Activated CD8-positive, alpha-beta memory T cell treated with anti-CD3 and anti-CD28 coated beads, Interleukin-2, amount 10 ng/mL, durations not matched to agents 7 days and 5 days (primary cell): Measurements from ENCODE around the gene ELOVL7. TPM values are rescaled to one million over a fixed set of nuclear protein-coding genes. Genes with fewer than 3 reads are reported as not detected.
"Not testable (repeated sequence)": the region's sequence is repeated elsewhere in the genome, so short reads cannot be mapped to it uniquely, and the experiment has no call there.

Source experiments
- ATAC-seq: fragments of 150-1000 bp; cut with Tn5 transposase; one replicate; pipeline ENCODE4 v1.10.0; 2021; ENCODE audit warnings: moderate library complexity
- CTCF ChIA-PET: fragments of 350-600 bp; sonication (Branson Sonifier 250); formaldehyde crosslinking; loops from one replicate; lab custom pipeline; 2021; ENCODE audit warnings: antibody characterized with exemption; lab: Charles Lee
- DNase-seq: peaks from one replicate; pipeline ENCODE4 v3.0.0-alpha.2; 2020
- H3K27ac Mint-ChIP-seq: one replicate; pipeline ENCODE4 v1.8.0; 2021; ENCODE audit warnings: mild to moderate bottlenecking, mixed read lengths
- H3K27me3 Mint-ChIP-seq: one replicate; pipeline ENCODE4 v1.8.0; 2021; ENCODE audit warnings: mixed read lengths
- H3K36me3 Mint-ChIP-seq: one replicate; pipeline ENCODE4 v1.8.0; 2021; ENCODE audit warnings: mild to moderate bottlenecking, mixed read lengths
- H3K4me1 Mint-ChIP-seq: one replicate; pipeline ENCODE4 v1.8.0; 2021; ENCODE audit warnings: mixed read lengths
- H3K4me3 Mint-ChIP-seq: one replicate; pipeline ENCODE4 v1.8.0; 2021; ENCODE audit warnings: mild to moderate bottlenecking, moderate library complexity, mixed read lengths
- H3K9me3 Mint-ChIP-seq: one replicate; pipeline ENCODE4 v1.8.0; 2022; ENCODE audit warnings: low read depth, mixed read lengths
- total RNA-seq, 2 experiments: library from RNA; stranded (reverse); gene quantifications; one replicate each; pipeline ENCODE4 v1.2.3, GENCODE V29; 2021

Gene ELOVL7
- total RNA-seq, 2 experiments from 2014 or later, result 0.44 to 0.87 TPM

- no peaks in the 10 kb centered on the region for H3K27me3 Mint-ChIP-seq
- CTCF ChIA-PET, result no interaction called here
Observed at GRCh38 chr5:60823574-60823973, 20.5 kb downstream of the ELOVL7 start.

GRCh38 chr5:60822285-60822556, 21.8 kb downstream of the ELOVL7 start:
- Mint-ChIP-seq H3K27me3 (no peaks in the 10 kb centered on the region), H3K4me1 (peaks cover 4% of the 10 kb centered on the region), H3K36me3 (peaks cover 2% of the 10 kb centered on the region), H3K9me3 (no peaks in the 10 kb centered on the region), H3K27ac (no peak overlapping the region), H3K4me3 (no peak overlapping the region)
- CTCF ChIA-PET, result no interaction called here
- no peak for DNase-seq
- no peak for ATAC-seq

More at GRCh38 chr5:60823574-60823973, 20.5 kb downstream of the ELOVL7 start:
- H3K36me3 Mint-ChIP-seq, result peaks cover 2% of the 10 kb centered on the region
- H3K4me1 Mint-ChIP-seq, result peaks cover 9% of the 10 kb centered on the region
- ATAC-seq (no peak), DNase-seq (no peak)
- H3K27ac Mint-ChIP-seq, result no peak overlapping the region
- H3K9me3 Mint-ChIP-seq, result no peaks in the 10 kb centered on the region
- no peak overlapping the region for H3K4me3 Mint-ChIP-seq

- H3K36me3 Mint-ChIP-seq, result peaks cover 2% of the 10 kb centered on the region
- H3K27ac Mint-ChIP-seq, result no peak overlapping the region
- no peaks in the 10 kb centered on the region for H3K9me3 Mint-ChIP-seq
- peaks cover 3% of the 10 kb centered on the region for H3K4me1 Mint-ChIP-seq
- no peaks in the 10 kb centered on the region for H3K27me3 Mint-ChIP-seq
- DNase-seq, result no peak
- no peak overlapping the region for H3K4me3 Mint-ChIP-seq
- no peak for ATAC-seq
- CTCF ChIA-PET, result no interaction called here
Observed at GRCh38 chr5:60821488-60822284, 22.4 kb downstream of the ELOVL7 start.

- no peaks in the 10 kb centered on the region for H3K4me1 Mint-ChIP-seq
- no peak overlapping the region for H3K27ac Mint-ChIP-seq
- H3K4me3 Mint-ChIP-seq, result no peak overlapping the region
- ATAC-seq, result no peak
- CTCF ChIA-PET, result no interaction called here
- peaks cover 2% of the 10 kb centered on the region for H3K36me3 Mint-ChIP-seq
- DNase-seq, result no peak
- H3K27me3 Mint-ChIP-seq, result no peaks in the 10 kb centered on the region
- H3K9me3 Mint-ChIP-seq, result no peaks in the 10 kb centered on the region
Observed at GRCh38 chr5:60820593-60821487, 23.2 kb downstream of the ELOVL7 start.

GRCh38 chr5:60816138-60816537, 27.9 kb downstream of the ELOVL7 start:
- not testable (repeated sequence) for H3K9me3 Mint-ChIP-seq, H3K4me3 Mint-ChIP-seq, H3K36me3 Mint-ChIP-seq, DNase-seq, H3K27ac Mint-ChIP-seq, ATAC-seq, H3K4me1 Mint-ChIP-seq
- CTCF ChIA-PET, result interaction anchor here (1.5 kb wide), 1 partner anchor 11 kb away, joined by 4 read pairs; no protein-coding TSS in a partner anchor
- peaks cover 17% of the 10 kb centered on the region for H3K27me3 Mint-ChIP-seq

- CTCF ChIA-PET, result interaction anchor here (1.5 kb wide), 1 partner anchor 13 kb away, joined by 4 read pairs; no protein-coding TSS in a partner anchor
- Mint-ChIP-seq H3K4me1 (no peaks in the 10 kb centered on the region), H3K4me3 (no peak overlapping the region), H3K36me3 (peaks cover 2% of the 10 kb centered on the region), H3K9me3 (no peaks in the 10 kb centered on the region), H3K27me3 (peaks cover 22% of the 10 kb centered on the region), H3K27ac (no peak overlapping the region)
- no peak for ATAC-seq
- DNase-seq, result no peak
Observed at GRCh38 chr5:60814498-60814897, 29.6 kb downstream of the ELOVL7 start.

- no peak overlapping the region for H3K27ac Mint-ChIP-seq
- peaks cover 30% of the 10 kb centered on the region for H3K27me3 Mint-ChIP-seq
- CTCF ChIA-PET, result no interaction called here
- no peak for DNase-seq
- H3K4me3 Mint-ChIP-seq, result no peak overlapping the region
- H3K4me1 Mint-ChIP-seq, result no peaks in the 10 kb centered on the region
- H3K36me3 Mint-ChIP-seq, result no peaks in the 10 kb centered on the region
- no peaks in the 10 kb centered on the region for H3K9me3 Mint-ChIP-seq
- no peak for ATAC-seq
Observed at GRCh38 chr5:60812426-60812825, 31.6 kb downstream of the ELOVL7 start.

GRCh38 chr5:60811105-60811504, 33.0 kb downstream of the ELOVL7 start:
- H3K4me1 Mint-ChIP-seq, result no peaks in the 10 kb centered on the region
- no peak overlapping the region for H3K4me3 Mint-ChIP-seq
- ATAC-seq (no peak), DNase-seq (no peak)
- CTCF ChIA-PET, result no interaction called here
- H3K27ac Mint-ChIP-seq, result no peak overlapping the region
- H3K36me3 Mint-ChIP-seq, result no peaks in the 10 kb centered on the region
- H3K27me3 Mint-ChIP-seq, result peaks cover 36% of the 10 kb centered on the region
- no peaks in the 10 kb centered on the region for H3K9me3 Mint-ChIP-seq

- no peaks in the 10 kb centered on the region for H3K36me3 Mint-ChIP-seq
- no peaks in the 10 kb centered on the region for H3K4me1 Mint-ChIP-seq
- peaks cover 36% of the 10 kb centered on the region for H3K27me3 Mint-ChIP-seq
- CTCF ChIA-PET, result no interaction called here
- no peak overlapping the region for H3K27ac Mint-ChIP-seq
- no peaks in the 10 kb centered on the region for H3K9me3 Mint-ChIP-seq
- DNase-seq (no peak), ATAC-seq (no peak)
- H3K4me3 Mint-ChIP-seq, result no peak overlapping the region
Observed at GRCh38 chr5:60810438-60811085, 33.5 kb downstream of the ELOVL7 start.

GRCh38 chr5:60809891-60810425, 34.1 kb downstream of the ELOVL7 start:
- ATAC-seq (no peak), DNase-seq (no peak)
- H3K27ac Mint-ChIP-seq, result no peak overlapping the region
- H3K36me3 Mint-ChIP-seq, result no peaks in the 10 kb centered on the region
- CTCF ChIA-PET, result no interaction called here
- H3K27me3 Mint-ChIP-seq, result peaks cover 36% of the 10 kb centered on the region
- H3K4me3 Mint-ChIP-seq, result no peak overlapping the region
- H3K4me1 Mint-ChIP-seq, result no peaks in the 10 kb centered on the region
- no peaks in the 10 kb centered on the region for H3K9me3 Mint-ChIP-seq

- Mint-ChIP-seq H3K9me3 (no peaks in the 10 kb centered on the region), H3K4me1 (no peaks in the 10 kb centered on the region), H3K36me3 (no peaks in the 10 kb centered on the region), H3K27ac (no peak overlapping the region), H3K4me3 (no peak overlapping the region), H3K27me3 (peaks cover 19% of the 10 kb centered on the region)
- DNase-seq (no peak), ATAC-seq (no peak)
- CTCF ChIA-PET, result no interaction called here
Observed at GRCh38 chr5:60806591-60807243, 37.4 kb downstream of the ELOVL7 start.

GRCh38 chr5:60805463-60805862, 38.6 kb downstream of the ELOVL7 start:
- Mint-ChIP-seq H3K36me3 (no peaks in the 10 kb centered on the region), H3K9me3 (no peaks in the 10 kb centered on the region), H3K4me1 (no peaks in the 10 kb centered on the region), H3K27ac (no peak overlapping the region), H3K4me3 (no peak overlapping the region), H3K27me3 (peaks cover 19% of the 10 kb centered on the region)
- CTCF ChIA-PET, result no interaction called here
- ATAC-seq (no peak), DNase-seq (no peak)

GRCh38 chr5:60803712-60804111, 40.4 kb downstream of the ELOVL7 start:
- CTCF ChIA-PET, result no interaction called here
- ATAC-seq, result no peak
- DNase-seq, result no peak
- Mint-ChIP-seq H3K27me3 (peaks cover 12% of the 10 kb centered on the region), H3K4me3 (no peak overlapping the region), H3K9me3 (no peaks in the 10 kb centered on the region), H3K27ac (no peak overlapping the region), H3K36me3 (no peaks in the 10 kb centered on the region), H3K4me1 (no peaks in the 10 kb centered on the region)
